NCI-H1417 (cell line): ENCODE data around the gene HOXA2.

Experiments used
- DNase-seq, 3 experiments: peaks; one replicate each; lab custom pipeline; 2025; lab: John Stamatoyannopoulos, UW

Gene HOXA2

DNA sequence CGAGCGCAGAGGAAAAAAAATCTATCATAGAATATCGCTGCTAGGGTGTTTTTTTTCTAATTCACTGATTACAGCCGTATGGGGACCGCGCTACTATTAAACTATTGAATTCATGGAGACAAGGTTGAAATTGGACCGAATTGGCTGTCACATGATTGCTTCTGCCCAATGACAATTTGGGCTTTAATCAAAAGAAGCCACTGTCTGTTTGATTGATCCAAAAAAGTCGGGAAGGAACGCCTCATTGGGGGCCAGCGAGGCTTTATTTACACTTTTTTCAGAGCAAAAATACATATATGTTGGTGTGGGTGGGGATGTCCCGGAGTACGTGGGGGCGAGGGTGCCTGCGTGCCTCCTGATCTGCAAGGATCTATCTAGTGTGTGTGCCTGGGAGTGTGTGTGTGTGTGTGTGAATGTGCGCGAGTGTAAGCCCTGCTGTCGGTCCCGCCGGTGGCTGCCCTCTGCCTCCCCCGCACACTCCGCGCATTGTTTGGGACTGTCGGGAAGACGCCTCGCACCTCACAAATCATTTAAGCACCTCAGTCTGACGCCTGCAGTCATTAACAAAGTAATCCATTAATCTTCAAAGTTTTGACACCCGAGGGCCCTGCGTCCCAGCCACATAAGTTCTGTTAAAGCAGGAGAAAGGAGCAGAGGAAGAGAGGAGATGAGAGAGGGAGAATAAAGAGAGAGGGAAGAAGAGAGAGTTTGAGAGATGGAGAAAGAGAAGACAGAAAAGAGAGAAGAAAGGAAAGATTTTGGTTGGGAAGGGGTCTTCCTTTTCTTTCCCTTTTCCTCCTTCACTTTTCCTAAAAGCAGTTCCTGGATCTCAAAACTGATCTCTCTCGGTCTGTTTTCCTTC lies at the start of gene HOXA2:
Gene HOXA2, minus strand, starts transcription at position 103 of the 862 bp plus-strand sequence. CDS start 183 bp downstream, outside the sequence.
- DNase-seq: no peak

DNA sequence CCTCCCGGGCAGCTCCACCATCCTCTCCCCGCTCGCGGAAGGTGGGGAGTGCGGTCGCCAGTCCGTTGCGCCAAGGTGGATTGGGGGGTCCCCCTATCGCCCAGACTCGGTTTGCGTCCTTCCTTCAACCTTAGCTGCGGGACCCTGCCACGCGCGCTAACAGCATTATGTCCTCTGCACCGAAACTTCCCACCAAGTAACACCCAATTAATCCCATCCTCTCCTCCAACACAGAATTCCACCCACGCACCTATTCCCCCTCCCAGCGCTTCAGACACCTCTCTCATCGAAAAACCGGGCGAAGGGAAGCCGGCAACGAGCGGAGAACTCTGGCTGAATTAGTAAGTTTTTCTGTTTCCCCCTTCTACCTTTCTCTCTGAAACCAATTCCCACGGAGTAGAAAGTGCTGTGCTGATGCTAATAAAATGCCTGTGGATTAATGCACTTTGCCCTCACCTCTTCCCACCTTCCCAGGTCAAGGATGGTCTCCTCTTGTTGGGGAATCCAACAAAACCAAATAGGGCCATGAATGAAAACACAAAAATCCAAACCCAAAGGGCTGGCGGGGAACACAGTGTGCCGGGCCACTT lies 49.0 kb upstream of the HOXA2 start:
- DNase-seq: no peak

DNA sequence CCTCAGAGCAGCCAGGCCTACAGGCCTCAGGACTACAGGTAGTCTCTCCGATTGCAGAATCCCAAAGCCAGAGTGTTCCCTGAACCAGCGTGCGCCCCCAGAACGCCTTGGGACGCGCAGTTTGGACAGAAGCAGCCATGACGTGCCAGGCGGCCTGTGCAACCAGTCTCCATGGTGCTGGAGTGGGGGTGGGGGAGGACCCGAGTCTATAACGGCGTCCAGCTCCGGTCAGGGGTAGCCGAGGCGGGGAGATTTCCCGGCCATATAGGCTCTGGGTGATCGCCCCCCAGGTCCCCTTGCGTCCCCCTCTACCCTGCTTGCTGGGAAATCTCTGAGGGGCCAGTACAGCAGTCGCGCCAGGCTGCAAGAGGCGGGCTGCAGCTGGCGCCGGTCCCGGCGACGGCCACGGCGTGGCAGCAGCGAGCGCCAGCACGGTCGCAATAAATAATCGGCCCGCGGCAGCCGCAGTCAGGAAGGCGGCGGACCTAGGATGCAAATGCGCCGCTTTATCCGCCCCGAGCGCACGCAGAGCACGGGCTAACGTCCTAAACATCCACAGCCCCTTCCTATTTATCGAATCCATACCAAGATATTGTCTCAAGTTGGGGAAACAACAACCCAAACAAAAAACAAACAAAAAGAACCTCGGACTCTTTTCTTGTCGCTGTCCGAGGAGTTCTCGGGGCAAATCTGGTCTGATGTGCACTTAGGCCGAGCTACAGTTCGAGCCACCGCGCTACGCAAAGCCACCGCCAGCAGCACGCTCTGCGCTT lies 48.3 kb upstream of the HOXA2 start:
- DNase-seq: peak; percentile 90 to 96 (median 95)

DNA sequence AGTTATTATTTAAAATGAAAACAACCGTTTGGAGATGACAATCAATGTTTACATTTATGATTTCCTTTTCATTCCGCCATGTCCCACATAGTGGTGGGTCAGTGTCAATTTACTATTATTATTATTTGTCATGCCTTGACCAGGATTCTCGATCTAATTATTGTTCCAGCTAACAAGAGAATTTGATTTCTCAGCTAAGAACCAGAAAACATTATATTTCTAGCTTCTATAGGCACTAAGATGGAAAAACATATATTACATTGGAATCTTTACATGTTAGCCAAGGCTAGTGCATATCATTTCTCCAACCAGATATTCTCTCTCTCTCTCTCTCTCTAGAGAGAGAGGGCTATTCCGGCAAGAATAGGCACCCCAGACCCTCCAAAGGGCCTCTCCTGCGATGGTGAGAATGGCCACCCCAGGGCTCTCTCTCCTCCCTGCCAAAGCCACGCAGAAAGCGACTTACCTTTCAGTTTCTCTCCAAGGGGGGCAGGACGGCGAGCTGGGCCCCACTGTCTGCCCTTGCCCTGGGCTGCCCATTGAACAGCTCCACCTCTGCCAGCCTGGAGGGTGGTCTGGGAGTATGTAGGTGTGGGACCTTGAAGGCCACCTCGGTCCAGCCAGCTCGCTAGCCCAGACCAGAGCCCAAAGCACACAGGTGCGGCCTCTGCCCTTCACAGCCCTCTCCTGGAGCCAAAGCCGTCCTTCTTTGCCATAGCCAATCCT lies 47.5 kb upstream of the HOXA2 start:
- peak; percentile 37 to 93 (median 50) for DNase-seq

DNA sequence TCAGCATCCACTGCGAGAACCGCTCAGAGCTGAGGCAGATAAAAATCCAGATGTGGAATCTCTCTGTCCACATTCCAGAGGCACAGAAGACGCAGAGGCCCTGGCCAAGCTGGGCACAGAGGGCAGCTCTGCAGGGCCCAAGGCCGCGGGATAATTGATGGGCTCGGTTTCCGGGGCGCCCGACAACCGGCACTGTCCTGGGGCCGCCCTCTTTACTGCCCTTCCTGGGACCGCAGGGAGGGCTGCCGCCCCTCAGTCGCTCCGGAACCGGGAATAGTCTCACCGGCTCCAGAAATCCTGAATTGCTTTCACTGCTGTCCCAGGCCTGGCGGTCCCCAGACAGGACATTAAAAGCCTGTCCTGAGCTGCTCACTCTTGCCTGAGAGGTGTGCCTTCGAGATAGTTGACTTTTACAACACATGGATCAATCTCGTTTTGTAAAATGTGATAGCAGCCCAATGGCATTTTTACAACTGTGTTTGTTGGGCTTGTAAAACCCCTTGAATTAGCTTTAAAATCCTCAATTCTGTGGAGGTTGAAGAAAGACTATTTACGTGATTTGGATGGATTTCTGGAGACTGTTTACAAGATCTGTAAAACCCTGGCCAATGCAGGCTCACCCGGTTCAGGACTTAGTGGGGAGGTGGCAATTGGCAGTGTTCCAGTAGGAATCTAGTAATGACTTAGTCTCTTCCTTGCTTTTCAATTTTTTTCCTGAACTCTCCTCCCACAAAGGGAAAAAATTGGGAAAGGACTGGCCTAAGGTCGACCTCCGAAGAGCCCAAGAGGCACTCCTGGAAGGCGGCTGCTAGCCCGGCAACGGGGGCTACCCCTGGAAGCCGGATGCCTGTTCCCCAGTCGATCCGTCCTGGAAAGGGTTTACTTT lies 46.5 kb upstream of the HOXA2 start:
- peak; percentile 26 to 57 (median 49) for DNase-seq

DNA sequence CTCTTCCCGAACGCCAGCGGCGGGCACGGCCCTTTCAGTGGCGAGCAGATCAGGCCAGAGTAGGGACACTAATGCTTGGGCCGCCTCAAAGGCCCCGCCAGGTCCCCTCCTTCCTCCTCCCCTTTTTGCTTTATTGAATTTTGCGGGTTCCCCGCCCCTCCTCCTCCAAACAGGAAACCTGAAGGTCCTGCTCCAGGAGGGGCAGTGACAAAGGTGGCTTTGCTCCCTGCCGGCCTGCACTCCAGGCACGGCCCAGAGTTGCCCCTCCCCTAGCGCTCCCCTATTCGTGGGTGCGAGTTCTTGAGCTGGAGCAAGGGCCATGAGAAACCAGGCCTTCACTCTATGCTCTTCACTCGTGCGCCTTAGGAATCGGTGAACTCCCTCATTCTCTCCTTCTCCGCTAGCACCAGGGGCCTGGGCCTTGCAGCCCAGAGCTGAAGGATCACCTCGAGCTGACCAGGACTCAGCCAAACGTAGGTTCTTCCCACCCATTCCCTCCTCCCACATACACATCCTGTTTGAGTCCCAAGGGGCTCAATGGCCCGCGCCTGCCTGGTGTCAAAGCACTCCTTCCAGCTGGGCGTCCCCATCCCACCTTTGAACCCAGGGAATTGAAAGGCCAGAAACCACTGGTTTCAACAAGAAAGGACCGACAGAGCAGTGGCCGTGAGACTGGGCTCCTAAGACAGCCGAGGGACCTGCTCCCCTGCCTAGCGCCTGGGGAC lies 45.7 kb upstream of the HOXA2 start:
- peak; percentile 37 to 80 (median 69) for DNase-seq

DNA sequence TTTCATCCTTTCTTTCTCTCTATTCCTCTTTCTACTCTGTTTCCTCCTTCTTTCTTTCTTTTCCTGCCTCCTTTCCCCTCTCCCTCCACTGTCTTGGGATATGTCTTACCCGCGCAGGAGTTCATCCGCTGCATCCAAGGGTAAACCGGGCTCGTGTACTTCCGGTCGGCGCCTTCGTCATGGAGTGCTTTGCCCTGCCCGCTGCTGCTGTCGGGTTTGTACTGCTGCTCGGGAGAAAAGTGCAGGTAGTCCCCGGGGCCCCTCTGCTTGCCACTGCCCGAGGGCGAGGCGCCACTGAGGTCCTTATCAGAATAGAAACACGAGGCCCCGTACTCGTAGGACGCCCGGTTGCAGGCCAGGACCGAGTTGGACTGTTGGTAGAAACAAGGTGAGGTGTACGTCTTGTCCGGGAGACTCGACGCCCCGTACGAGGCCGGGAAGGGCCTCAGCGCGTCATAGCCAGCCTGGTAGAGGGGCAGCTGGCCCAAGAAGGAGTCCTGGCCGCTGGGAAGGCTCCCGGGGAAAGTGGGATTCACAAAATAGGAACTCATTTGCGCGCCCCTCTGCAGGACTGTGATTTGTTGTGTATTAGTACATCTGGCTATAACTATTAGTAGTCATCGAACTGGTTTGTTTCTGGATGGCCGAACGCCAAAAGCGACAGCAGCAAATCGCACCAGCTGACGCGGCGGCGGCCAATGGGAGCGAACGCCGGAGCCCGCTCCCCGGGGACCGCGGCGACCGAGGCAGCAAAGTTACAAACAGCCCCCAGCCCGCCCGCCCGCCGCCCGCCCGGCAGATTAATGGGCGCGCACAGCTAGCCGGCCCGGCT lies 44.9 kb upstream of the HOXA2 start, which contains the start of gene HOXA6:
Gene HOXA6, minus strand, starts transcription at position 576 of the 832 bp plus-strand sequence. Its CDS starts 25 bp downstream, at position 551.
- DNase-seq: peak; percentile 57 to 87 (median 83)

DNA sequence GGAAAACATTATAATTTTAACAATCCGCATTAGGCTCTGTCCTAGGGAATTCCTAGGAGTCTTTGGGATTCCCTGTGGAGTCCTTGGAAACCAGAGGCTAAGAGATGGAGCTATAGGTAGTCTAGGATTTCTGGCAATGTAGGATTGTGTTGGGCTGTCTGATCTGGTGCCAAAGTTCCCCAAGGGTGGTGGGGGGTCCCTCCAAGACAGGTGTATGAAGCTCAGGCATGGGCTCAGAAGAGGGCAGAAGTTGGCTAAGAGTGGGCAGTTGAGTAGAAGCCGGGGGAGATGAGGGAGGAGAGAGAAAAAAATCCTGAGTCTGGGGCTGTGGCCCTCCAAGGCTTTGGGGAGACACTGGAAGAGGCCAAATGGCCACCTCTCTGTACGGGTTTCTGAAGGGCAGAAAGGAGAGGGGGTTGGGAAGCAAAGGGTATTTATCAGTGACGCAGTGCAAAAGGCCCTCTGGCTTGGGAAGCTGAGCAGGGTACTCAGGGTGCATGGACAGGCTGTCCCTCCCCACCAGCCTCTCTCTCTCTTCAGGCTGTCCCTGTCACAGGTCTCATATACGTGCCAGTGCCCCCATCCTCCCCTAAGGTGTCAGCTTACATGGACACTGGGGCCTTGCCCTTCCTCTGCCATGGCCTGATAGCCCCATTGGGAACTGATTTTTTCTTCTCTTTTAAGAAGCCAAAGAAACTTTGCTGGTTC lies 44.2 kb upstream of the HOXA2 start:
- DNase-seq: peak in 1 of 3 experiments; percentile 44

DNA sequence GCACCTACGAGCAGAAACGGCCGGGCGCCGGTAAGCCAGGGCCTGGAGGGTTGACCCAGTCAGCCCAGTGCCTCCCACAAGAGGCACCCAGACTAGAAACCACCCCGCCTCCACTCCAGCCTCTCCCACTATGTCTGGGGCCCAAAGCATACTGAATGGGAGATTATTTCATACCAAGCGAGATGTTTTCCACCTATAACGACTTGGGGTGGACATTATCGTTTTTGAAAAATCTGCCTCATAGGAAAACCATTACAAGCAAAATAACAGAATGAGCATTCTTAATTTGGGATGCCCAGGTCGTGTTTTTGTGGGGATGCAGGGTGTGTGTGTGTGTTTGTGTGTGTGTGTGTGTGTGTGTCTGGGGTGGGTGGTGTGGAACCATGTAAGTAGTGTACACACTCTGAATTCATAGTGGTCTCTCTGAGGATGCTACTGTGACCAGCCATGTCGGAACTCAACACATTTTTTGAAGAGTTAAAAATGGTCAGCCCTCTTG lies 43.5 kb upstream of the HOXA2 start:
- DNase-seq: no peak

DNA sequence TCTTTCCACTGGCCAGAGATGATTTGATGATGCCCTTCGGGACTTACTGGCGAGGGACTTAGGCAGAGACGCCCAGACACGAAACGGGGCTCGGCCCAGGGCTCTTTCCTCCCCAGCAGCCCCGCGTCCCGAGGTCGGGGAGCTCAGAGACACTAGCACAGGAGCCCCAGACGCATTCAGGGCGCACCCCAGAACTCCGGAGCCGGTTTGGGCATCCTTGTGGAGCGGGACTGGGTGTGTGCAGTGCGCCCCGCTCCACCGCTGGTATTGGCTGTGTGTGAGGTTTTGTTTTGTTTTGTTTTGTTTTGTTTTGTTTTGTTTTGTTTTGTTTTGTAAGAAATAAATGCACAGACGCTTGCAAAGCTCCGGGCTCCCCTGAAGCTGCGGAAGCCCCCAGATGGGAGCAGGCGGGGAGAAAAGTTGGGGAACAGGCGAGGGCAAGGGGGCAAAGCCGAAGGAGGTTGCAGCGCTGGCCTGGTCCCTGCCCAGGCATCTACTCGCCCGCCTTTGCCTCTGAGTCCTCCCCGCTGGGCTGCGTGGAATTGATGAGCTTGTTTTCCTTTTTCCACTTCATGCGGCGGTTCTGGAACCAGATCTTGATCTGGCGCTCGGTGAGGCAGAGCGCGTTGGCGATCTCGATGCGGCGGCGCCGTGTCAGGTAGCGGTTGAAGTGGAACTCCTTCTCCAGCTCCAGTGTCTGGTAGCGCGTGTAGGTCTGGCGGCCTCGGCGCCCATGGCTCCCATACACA lies 42.9 kb upstream of the HOXA2 start:
- DNase-seq: no peak

DNA sequence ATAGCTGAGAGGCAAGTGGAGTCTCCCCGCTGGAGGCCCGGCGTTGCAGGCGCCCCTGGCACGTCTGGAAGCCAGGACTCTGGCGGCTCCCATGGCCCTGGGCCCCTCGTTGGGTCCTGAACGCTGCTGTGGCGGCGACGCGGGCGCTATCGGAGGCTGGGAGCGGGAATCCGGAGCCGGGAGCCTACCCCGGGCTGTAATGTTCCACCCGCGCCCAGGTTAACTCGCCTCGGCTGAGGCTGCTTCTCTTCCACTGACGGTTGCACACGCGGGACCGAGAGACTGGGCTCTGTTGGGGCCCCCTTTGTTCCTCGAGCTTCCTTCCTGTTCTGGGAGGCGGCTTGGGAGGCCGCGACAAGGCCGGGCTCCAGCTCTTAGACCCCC lies 42.3 kb upstream of the HOXA2 start:
- no peak for DNase-seq

DNA sequence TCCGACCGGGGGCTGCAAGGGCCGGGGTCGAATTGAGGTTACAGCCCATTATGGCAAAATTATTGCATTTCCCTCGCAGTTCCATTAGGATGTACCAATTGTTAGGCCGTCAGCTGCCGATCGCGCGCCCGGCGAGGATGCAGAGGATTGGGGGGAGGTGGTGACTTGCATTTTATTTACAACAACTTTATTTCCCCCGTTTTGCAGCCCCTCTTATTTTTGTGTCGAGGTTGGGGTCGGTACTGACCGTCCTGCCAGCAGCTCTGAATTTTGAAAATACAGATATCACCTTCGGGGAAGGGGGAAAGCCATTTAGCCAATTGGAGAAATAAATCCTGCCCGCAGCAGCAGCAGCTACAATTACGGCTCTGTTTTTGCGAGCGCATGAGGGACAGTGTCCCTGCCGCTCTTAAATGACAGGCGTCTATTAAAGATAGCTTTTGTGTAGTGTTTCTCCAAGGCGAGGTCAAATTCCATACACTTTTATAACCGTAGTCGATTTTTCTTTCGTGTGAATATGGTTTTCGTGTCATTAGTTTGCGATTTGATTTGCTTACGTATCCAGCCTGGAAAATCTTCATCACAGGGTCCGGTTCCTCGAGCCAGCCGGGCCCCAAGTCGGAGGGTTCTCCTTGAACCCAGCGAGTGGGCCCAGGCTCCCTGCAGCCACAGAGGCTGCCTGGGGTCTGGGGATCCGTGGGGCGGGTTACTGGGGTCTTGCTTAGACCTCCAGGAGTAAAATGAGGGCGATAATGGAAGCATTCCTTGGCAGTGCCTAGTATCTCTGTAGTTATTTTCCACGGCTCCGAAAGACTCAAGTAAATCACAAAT lies 41.7 kb upstream of the HOXA2 start:
- DNase-seq: no peak

DNA sequence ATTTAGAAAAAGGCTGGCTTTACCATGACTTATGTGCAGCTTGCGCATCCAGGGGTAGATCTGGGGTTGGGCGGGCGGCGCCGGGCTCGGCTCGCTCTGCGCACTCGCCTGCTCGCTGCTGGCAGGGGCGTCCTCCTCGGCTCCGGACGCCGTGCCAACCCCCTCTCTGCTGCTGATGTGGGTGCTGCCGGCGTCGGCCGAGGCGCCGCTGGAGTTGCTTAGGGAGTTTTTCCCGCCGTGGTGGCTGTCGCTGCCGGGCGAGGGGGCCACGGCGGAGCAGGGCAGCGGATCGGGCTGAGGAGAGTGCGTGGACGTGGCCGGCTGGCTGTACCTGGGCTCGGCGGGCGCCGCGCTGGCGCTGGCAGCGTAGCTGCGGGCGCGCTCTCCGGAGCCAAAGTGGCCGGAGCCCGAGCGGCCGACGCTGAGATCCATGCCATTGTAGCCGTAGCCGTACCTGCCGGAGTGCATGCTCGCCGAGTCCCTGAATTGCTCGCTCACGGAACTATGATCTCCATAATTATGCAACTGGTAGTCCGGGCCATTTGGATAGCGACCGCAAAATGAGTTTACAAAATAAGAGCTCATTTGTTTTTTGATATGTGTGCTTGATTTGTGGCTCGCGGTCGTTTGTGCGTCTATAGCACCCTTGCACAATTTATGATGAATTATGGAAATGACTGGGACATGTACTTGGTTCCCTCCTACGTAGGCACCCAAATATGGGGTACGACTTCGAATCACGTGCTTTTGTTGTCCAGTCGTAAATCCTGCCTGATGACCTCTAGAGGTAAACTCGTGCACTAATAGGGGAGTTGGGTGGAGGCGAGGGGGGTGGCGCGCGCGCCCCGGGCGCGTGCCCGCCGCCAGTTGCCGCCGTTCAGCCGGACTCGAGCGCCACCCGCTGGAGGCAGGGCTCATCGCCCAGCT lies 40.8 kb upstream of the HOXA2 start, which contains the start of gene HOXA5:
Gene HOXA5, minus strand, starts transcription at position 659 of the 927 bp plus-strand sequence. Its CDS starts 74 bp downstream, at position 585.
- DNase-seq: peak; percentile 64 to 93 (median 76)

DNA sequence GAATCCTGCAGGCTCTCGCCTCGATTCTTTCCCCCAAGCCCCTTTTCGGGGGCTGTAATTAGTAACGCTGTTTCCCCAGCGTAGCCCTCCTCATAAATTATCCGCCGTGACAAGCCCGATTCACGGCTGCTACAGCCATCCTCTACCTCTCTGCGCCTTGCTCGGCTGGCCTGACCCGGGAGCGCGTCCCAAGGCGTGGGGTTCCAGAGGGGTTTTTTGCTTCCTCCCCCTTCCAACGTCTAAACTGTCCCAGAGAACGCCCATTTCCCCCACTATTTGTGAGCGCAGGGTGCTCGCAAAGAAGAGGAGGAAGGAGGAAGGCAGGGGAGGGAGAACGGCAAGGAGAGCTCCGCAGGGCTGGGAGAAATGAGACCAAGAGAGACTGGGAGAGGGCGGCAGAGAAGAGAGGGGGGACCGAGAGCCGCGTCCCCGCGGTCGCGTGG lies 40.1 kb upstream of the HOXA2 start:
- DNase-seq: peak in 2 of 3 experiments; percentile 67 to 70

DNA sequence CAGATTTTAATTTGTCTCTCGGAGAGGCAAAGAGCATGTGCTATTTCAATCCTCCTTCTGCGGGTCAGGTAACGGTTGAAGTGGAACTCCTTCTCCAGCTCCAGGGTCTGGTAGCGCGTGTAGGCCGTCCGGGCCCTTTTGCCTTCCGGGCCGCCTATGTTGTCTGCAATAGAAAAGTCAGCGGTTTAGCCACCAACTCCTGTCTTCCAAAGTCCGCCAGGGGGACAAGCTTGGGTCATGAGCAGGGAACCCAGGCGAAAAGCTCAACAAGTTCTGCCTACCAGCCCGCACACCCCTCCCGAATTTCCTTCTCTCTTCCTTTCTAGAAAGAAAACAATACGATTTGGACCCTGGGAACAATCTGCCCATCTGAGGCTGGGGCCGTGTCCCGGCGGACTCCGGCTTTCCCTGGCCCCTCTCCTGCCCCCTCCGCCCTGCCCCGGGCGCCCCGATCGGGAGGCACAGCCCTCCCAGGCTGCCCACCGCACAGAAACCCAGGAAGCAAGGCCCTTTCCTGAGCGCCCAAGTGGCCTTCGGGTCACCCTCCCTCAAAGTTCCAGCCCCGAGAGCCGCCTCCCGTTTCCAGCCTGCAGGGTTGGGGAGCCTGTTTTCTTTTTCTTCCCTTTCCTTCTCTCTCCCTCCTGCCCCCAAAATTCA lies 39.6 kb upstream of the HOXA2 start:
- peak in 2 of 3 experiments; percentile 37 to 45 for DNase-seq
